HEK293 (cell line): ENCODE results near the gene SELPLG.

ENCODE experiments used
- CTCF ChIA-PET: fragments of 350-600 bp; formaldehyde crosslinking; extraction: SDS; loops from one replicate; lab custom pipeline; 2021; ENCODE audit warnings: antibody characterized with exemption; lab: Yijun Ruan, JAX
- POLR2A ChIA-PET: fragments of 300-600 bp; formaldehyde crosslinking; extraction: SDS; loops from one replicate; lab custom pipeline; 2020; ENCODE audit warnings: antibody characterized with exemption, inconsistent platforms; lab: Yijun Ruan, JAX
- H3K27ac ChIP-seq: fragments of 200-500 bp; sonication (Bioruptor generic); 2 replicates; pipeline ENCODE4 v1.5.1; 2014; ENCODE audit warnings: low read depth, low read length, control low read depth, inconsistent platforms; ENCODE audit errors: extremely low read depth
- H3K36me3 ChIP-seq, 2 experiments: fragments of 200-500 bp in 1 of 2; sonication (Bioruptor generic) in 1 of 2; 1 replicate in 1 of 2; 2 replicates in 1 of 2; pipeline ENCODE4 v1.5.1; 2014 to 2017; ENCODE audit warnings: inconsistent platforms in 2 of 2, low read length in 2 of 2; ENCODE audit not compliant: control insufficient read depth in 2 of 2, insufficient read depth in 1 of 2
- H3K4me1 ChIP-seq: fragments of 200-500 bp; sonication (Bioruptor generic); 2 replicates; pipeline ENCODE4 v1.5.1; 2014; ENCODE audit warnings: mild to moderate bottlenecking, low read length, inconsistent platforms; ENCODE audit not compliant: control insufficient read depth, insufficient read depth
- H3K4me3 ChIP-seq: 2 replicates; pipeline ENCODE4 v1.5.1; 2011; ENCODE audit warnings: low read depth, mild to moderate bottlenecking, control low read depth, low read length, moderate library complexity
- H3K9me3 ChIP-seq: fragments of 200-500 bp; sonication (Bioruptor generic); 2 replicates; pipeline ENCODE4 v1.5.1; 2014; ENCODE audit warnings: low read depth, low read length, inconsistent platforms; ENCODE audit not compliant: control insufficient read depth, insufficient read depth
- FEZF1 ChIP-seq: fragments of 450-650 bp; formaldehyde crosslinking; IDR thresholded peaks from 2 replicates; pipeline ENCODE4 v1.5.1; 2016; ENCODE audit warnings: missing biosample characterization, missing genetic modification characterization
- GLIS2 ChIP-seq: fragments of 450-650 bp; formaldehyde crosslinking; IDR thresholded peaks from 2 replicates; pipeline ENCODE4 v1.5.1; 2016; ENCODE audit warnings: missing biosample characterization, missing genetic modification characterization
- HOXC10 ChIP-seq: sonication (generic); formaldehyde crosslinking; IDR thresholded peaks from 2 replicates; pipeline ENCODE4 v1.8.1; 2023; ENCODE audit warnings: mild to moderate bottlenecking, missing genetic modification reagents
- KLF16 ChIP-seq: fragments of 450-650 bp; formaldehyde crosslinking; IDR thresholded peaks from 2 replicates; pipeline ENCODE4 v1.5.1; 2017; ENCODE audit warnings: missing biosample characterization, missing genetic modification characterization
- OSR2 ChIP-seq: fragments of 450-650 bp; formaldehyde crosslinking; IDR thresholded peaks from 2 replicates; pipeline ENCODE4 v1.5.1; 2016; ENCODE audit warnings: missing biosample characterization, missing genetic modification characterization
- ZBTB17 ChIP-seq: fragments of 450-650 bp; formaldehyde crosslinking; IDR thresholded peaks from 2 replicates; pipeline ENCODE4 v1.5.1; 2016; ENCODE audit warnings: missing biosample characterization, missing genetic modification characterization
- ZBTB49 ChIP-seq: fragments of 450-650 bp; formaldehyde crosslinking; IDR thresholded peaks from 2 replicates; pipeline ENCODE4 v1.5.1; 2016; ENCODE audit warnings: missing biosample characterization, missing genetic modification characterization, low read depth
- ZFP41 ChIP-seq: fragments of 450-650 bp; formaldehyde crosslinking; IDR thresholded peaks from 2 replicates; pipeline ENCODE4 v1.5.1; 2016; ENCODE audit warnings: missing biosample characterization, missing genetic modification characterization, borderline replicate concordance
- ZNF114 ChIP-seq: fragments of 450-650 bp; formaldehyde crosslinking; IDR thresholded peaks from 2 replicates; pipeline ENCODE4 v1.5.0; 2017; ENCODE audit warnings: missing biosample characterization, missing genetic modification characterization
- ZNF169 ChIP-seq: fragments of 450-650 bp; formaldehyde crosslinking; IDR thresholded peaks from 2 replicates; pipeline ENCODE4 v1.5.1; 2016; ENCODE audit warnings: missing biosample characterization, missing genetic modification characterization
- ZNF2 ChIP-seq: fragments of 450-650 bp; formaldehyde crosslinking; IDR thresholded peaks from 2 replicates; pipeline ENCODE4 v1.5.1; 2016; ENCODE audit warnings: missing biosample characterization, missing genetic modification characterization
- ZNF223 ChIP-seq: fragments of 450-650 bp; formaldehyde crosslinking; IDR thresholded peaks from 2 replicates; pipeline ENCODE4 v1.5.1; 2016; ENCODE audit warnings: missing biosample characterization, missing genetic modification characterization
- ZNF266 ChIP-seq: fragments of 450-650 bp; formaldehyde crosslinking; IDR thresholded peaks from 2 replicates; pipeline ENCODE4 v1.5.1; 2016; ENCODE audit warnings: missing biosample characterization, missing genetic modification characterization, low read depth
- ZNF292 ChIP-seq: fragments of 450-650 bp; formaldehyde crosslinking; IDR thresholded peaks from 2 replicates; pipeline ENCODE4 v1.5.1; 2016; ENCODE audit warnings: low read depth, missing biosample characterization, missing genetic modification characterization, borderline replicate concordance
- ZNF311 ChIP-seq: fragments of 450-650 bp; formaldehyde crosslinking; IDR thresholded peaks from 2 replicates; pipeline ENCODE4 v1.5.1; 2017; ENCODE audit warnings: missing biosample characterization, missing genetic modification characterization, borderline replicate concordance
- ZNF514 ChIP-seq: fragments of 450-650 bp; formaldehyde crosslinking; IDR thresholded peaks from 2 replicates; pipeline ENCODE4 v1.5.1; 2016; ENCODE audit warnings: missing biosample characterization, missing genetic modification characterization
- ZNF580 ChIP-seq: fragments of 450-650 bp; formaldehyde crosslinking; IDR thresholded peaks from 2 replicates; pipeline ENCODE4 v1.5.1; 2016; ENCODE audit warnings: missing biosample characterization, missing genetic modification characterization
- ZNF639 ChIP-seq: fragments of 450-650 bp; formaldehyde crosslinking; IDR thresholded peaks from 2 replicates; pipeline ENCODE4 v1.5.1; 2016; ENCODE audit warnings: missing biosample characterization, missing genetic modification characterization
- ZNF747 ChIP-seq: fragments of 450-650 bp; formaldehyde crosslinking; IDR thresholded peaks from 2 replicates; pipeline ENCODE4 v1.5.1; 2016; ENCODE audit warnings: missing biosample characterization, missing genetic modification characterization
- ZNF76 ChIP-seq: fragments of 450-650 bp; formaldehyde crosslinking; IDR thresholded peaks from 2 replicates; pipeline ENCODE4; 2016; ENCODE audit warnings: low read depth, missing biosample characterization, missing genetic modification characterization, borderline replicate concordance
- ZNF768 ChIP-seq: fragments of 450-650 bp; formaldehyde crosslinking; IDR thresholded peaks from 2 replicates; pipeline ENCODE4 v1.5.1; 2018; ENCODE audit warnings: missing biosample characterization, mild to moderate bottlenecking, missing genetic modification characterization
- TF ChIP-seq, protein P1 (sequence below): fragments of 450-650 bp; formaldehyde crosslinking; IDR thresholded peaks from 2 replicates; pipeline ENCODE4; 2016; ENCODE audit warnings: missing biosample characterization, missing genetic modification characterization
- TF ChIP-seq, protein P2 (sequence below): fragments of 450-650 bp; formaldehyde crosslinking; conservative IDR thresholded peaks from 2 replicates; pipeline ENCODE4 v1.5.1; 2016; ENCODE audit warnings: low read depth, missing biosample characterization, missing genetic modification characterization
- TF ChIP-seq, protein P3 (sequence below): fragments of 450-650 bp; formaldehyde crosslinking; IDR thresholded peaks from 2 replicates; pipeline ENCODE4 v1.5.1; 2016; ENCODE audit warnings: missing biosample characterization, missing genetic modification characterization, borderline replicate concordance

Gene SELPLG

DNA sequence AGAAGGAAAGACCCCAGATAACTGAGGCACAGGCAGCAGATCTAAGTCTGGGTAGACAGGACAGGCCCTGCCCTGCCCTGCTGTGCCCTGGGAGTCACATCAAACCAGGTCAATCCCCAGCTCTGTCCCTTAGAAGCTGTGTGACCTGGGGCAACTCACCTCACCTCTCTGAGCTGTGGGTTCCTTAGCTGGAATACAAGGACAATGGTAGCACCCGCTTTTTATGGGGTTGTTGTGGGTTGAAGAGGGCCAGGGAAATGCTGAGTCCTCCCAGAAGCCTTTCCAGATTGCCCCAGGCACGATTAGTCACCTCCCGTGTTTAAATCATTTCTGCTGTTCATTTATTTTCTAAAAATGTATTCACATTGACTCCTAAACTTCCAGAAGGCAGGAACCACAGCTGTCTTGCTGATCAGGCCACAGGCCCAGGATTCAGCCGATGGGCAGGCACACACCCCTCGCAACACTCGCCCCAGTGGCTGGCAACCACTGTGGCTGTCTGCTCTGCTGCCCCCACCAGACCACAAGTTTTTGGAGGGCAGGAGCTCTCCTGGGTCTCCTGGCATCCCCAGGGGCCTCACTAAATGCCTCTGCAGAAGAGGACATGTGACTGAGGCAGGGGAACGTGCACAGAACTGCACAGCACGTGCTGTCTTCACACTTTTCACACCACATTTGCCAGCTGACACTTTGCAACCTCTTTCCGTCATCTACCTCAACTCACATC, 3.0 kb downstream of the SELPLG start (continued):
- TF ChIP-seq GLIS2: peak; percentile 30; the same call in 1 of the 2 replicates
- no peak for TF ChIP-seq KLF16 (tag by site-specific recombination)
- TF ChIP-seq OSR2 (tag by site-specific recombination): peak; percentile 42; the same call in 1 of the 2 replicates
- peak; percentile 45; the same call in 1 of the 2 replicates for TF ChIP-seq ZBTB17 (tag by site-specific recombination)
- no peak for TF ChIP-seq ZNF266 (tag by site-specific recombination)
- TF ChIP-seq ZNF580 (tag by site-specific recombination): no peak
- TF ChIP-seq, protein P1, sequence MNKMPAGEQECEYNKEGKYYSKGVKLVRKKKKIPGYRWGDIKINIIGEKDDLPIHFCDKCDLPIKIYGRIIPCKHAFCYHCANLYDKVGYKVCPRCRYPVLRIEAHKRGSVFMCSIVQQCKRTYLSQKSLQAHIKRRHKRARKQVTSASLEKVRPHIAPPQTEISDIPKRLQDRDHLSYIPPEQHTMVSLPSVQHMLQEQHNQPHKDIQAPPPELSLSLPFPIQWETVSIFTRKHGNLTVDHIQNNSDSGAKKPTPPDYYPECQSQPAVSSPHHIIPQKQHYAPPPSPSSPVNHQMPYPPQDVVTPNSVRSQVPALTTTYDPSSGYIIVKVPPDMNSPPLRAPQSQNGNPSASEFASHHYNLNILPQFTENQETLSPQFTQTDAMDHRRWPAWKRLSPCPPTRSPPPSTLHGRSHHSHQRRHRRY: no peak
- no peak for TF ChIP-seq ZFP41
- TF ChIP-seq ZNF768 (tag by site-specific recombination): peak; percentile 85; the same call in 1 of the 2 replicates
- TF ChIP-seq FEZF1 (tag by site-specific recombination): peak; percentile 72
- no peak for TF ChIP-seq ZNF292 (tag by site-specific recombination)
- 0 out of 2 replicates have a peak, but pooled peaks have one; percentile 32 for TF ChIP-seq ZNF2 (tag by site-specific recombination)
- no peak for TF ChIP-seq ZNF747 (tag by site-specific recombination)
- TF ChIP-seq ZNF639 (tag by site-specific recombination): no peak
- TF ChIP-seq ZNF114 (tag by site-specific recombination): no peak

DNA sequence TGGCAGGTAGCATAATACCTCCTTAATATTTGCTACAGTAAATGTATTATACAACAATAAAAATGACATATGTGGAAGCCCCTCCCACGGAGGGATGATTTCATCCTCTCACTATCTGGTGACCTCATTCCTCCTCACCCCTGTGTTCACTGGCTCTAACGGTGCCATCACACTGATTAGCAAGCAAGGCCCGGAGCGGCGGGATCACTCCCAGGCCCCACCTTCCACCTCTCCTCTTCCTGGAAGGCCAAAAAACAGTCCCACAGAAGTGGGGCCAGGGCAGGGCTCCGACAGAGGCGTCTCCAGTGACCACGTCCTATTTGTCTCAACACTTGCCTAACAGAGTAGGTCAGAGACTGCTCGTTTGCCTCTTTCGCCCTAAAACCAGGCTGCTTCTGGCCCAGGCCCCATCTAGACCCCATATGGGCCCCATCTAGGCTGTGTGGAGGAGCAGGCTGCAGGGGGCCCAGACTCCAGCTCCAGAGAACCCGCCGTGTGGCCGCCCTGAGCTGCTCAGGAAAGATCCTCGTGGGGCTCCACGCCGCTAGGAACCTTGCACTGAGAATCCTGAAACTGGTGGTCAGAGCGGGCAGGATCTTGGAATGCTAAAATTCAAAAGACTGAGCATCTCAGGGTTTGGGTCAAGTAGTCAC, 3.7 kb downstream of the SELPLG start:
- Histone ChIP-seq H3K9me3 (no peaks in the 10 kb centered on the region), H3K36me3 (no peaks in the 10 kb centered on the region), H3K4me3 (no peak overlapping the region), H3K4me1 (no peaks in the 10 kb centered on the region; the same call in 1 of the 2 replicates), H3K27ac (no peak overlapping the region)
- ChIA-PET CTCF (interaction anchor here (0.6 to 3.9 kb wide), 4 partner anchors 12 to 711 kb away, joined by 3 to 27 read pairs (median 4); no protein-coding TSS in a partner anchor), POLR2A (interaction anchor here (1.1 to 1.3 kb wide), 3 partner anchors 10 to 68 kb away, joined by 3 to 5 read pairs (median 3); partner anchors contain the start of gene ISCU)
- TF ChIP-seq, protein P2, sequence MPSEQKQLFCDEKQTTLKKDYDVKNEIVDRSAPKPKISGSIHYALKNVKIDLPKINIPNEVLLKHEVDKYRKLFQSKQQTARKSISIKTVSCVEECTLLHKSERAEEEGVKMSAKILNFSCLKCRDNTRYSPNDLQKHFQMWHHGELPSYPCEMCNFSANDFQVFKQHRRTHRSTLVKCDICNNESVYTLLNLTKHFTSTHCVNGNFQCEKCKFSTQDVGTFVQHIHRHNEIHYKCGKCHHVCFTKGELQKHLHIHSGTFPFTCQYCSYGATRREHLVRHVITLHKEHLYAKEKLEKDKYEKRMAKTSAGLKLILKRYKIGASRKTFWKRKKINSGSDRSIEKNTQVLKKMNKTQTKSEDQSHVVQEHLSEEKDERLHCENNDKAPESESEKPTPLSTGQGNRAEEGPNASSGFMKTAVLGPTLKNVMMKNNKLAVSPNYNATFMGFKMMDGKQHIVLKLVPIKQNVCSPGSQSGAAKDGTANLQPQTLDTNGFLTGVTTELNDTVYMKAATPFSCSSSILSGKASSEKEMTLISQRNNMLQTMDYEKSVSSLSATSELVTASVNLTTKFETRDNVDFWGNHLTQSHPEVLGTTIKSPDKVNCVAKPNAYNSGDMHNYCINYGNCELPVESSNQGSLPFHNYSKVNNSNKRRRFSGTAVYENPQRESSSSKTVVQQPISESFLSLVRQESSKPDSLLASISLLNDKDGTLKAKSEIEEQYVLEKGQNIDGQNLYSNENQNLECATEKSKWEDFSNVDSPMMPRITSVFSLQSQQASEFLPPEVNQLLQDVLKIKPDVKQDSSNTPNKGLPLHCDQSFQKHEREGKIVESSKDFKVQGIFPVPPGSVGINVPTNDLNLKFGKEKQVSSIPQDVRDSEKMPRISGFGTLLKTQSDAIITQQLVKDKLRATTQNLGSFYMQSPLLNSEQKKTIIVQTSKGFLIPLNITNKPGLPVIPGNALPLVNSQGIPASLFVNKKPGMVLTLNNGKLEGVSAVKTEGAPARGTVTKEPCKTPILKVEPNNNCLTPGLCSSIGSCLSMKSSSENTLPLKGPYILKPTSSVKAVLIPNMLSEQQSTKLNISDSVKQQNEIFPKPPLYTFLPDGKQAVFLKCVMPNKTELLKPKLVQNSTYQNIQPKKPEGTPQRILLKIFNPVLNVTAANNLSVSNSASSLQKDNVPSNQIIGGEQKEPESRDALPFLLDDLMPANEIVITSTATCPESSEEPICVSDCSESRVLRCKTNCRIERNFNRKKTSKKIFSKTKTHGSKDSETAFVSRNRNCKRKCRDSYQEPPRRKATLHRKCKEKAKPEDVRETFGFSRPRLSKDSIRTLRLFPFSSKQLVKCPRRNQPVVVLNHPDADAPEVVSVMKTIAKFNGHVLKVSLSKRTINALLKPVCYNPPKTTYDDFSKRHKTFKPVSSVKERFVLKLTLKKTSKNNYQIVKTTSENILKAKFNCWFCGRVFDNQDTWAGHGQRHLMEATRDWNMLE (tag by site-specific recombination): no peak
- TF ChIP-seq ZNF169: no peak
- TF ChIP-seq, protein P3, sequence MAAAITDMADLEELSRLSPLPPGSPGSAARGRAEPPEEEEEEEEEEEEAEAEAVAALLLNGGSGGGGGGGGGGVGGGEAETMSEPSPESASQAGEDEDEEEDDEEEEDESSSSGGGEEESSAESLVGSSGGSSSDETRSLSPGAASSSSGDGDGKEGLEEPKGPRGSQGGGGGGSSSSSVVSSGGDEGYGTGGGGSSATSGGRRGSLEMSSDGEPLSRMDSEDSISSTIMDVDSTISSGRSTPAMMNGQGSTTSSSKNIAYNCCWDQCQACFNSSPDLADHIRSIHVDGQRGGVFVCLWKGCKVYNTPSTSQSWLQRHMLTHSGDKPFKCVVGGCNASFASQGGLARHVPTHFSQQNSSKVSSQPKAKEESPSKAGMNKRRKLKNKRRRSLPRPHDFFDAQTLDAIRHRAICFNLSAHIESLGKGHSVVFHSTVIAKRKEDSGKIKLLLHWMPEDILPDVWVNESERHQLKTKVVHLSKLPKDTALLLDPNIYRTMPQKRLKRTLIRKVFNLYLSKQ (tag by site-specific recombination): no peak
- TF ChIP-seq ZNF514 (tag by site-specific recombination): no peak
- TF ChIP-seq ZBTB49 (tag by site-specific recombination): no peak
- no peak for TF ChIP-seq ZNF311
- no peak for TF ChIP-seq HOXC10 (CRISPR knock-in tag)
- TF ChIP-seq ZNF76: no peak
- no peak for TF ChIP-seq ZNF223 (tag by site-specific recombination)
